Activated CD8-positive, alpha-beta T cell treated with anti-CD3 and anti-CD28 coated beads for 36 hours (primary cell): ENCODE results near the gene ZBTB38. TPM values are rescaled to one million over a fixed set of nuclear protein-coding genes. Genes with fewer than 3 reads are reported as not detected.

Source experiments
- ATAC-seq: fragments of 200-7000 bp; cut with Tn5 transposase; one replicate; pipeline ENCODE4 v1.10.0; 2021; ENCODE audit warnings: mild to moderate bottlenecking, moderate library complexity
- CTCF ChIA-PET: fragments of 350-600 bp; sonication (Branson Sonifier 250); formaldehyde crosslinking; loops from one replicate; lab custom pipeline; 2021; ENCODE audit warnings: antibody characterized with exemption; lab: Charles Lee
- POLR2A ChIA-PET: fragments of 350-600 bp; sonication (Branson Sonifier 250); formaldehyde crosslinking; loops from one replicate; lab custom pipeline; 2021; ENCODE audit warnings: antibody characterized with exemption; lab: Charles Lee
- DNase-seq: peaks from one replicate; pipeline ENCODE4 v3.0.0-alpha.2; 2020
- H3K27ac Mint-ChIP-seq: one replicate; pipeline ENCODE4 v1.8.0; 2021; ENCODE audit warnings: mild to moderate bottlenecking, mixed read lengths
- H3K27me3 Mint-ChIP-seq: one replicate; pipeline ENCODE4 v1.8.0; 2021; ENCODE audit warnings: mixed read lengths
- H3K36me3 Mint-ChIP-seq: one replicate; pipeline ENCODE4 v1.8.0; 2021; ENCODE audit warnings: low read depth, mixed read lengths
- H3K4me1 Mint-ChIP-seq: one replicate; pipeline ENCODE4 v1.8.0; 2021; ENCODE audit warnings: low read depth, mixed read lengths
- H3K4me3 Mint-ChIP-seq: one replicate; pipeline ENCODE4 v1.8.0; 2021; ENCODE audit warnings: mild to moderate bottlenecking, moderate library complexity, mixed read lengths
- H3K9me3 Mint-ChIP-seq: one replicate; pipeline ENCODE4 v1.8.0; 2021; ENCODE audit warnings: mixed read lengths
- CTCF ChIP-seq: fragments of 200-600 bp; IDR thresholded peaks from one replicate; pipeline ENCODE4 v1.8.0; 2022; ENCODE audit warnings: antibody characterized with exemption, mild to moderate bottlenecking
- intact Hi-C: fragments of 100-400 bp; cut with micrococcal nuclease; formaldehyde crosslinking; loops from one replicate; pipeline ENCODE4 v1.10.0; 2022
- total RNA-seq, 2 experiments: library from RNA; stranded (reverse); gene quantifications; one replicate each; pipeline ENCODE4 v1.2.3, GENCODE V29; 2021

Gene ZBTB38
- total RNA-seq, 2 experiments from 2014 or later, result 20.4 to 21.2 TPM

DNA sequence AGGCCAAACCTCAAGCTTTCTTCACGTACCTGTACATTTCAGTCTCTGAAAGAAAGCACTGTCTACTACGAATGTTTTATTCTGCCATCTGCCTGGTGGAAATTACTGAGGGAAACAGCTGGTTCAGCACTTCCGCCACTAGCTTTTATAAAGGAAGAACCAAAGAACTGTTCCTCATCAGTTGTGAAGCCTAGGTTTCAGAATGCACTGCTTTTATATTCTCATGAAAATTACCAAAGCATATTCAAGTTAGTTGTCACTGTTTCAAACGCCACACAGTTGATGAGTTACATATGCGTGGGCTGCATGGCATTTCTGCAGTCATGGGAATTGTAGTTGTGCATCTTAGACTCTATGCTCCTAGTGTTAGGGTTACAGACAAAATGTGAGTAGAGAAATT is 21.5 kb upstream of the ZBTB38 start:
- ATAC-seq, result no peak
- no peak for DNase-seq
- H3K27ac Mint-ChIP-seq, result no peak overlapping the region
- H3K4me3 Mint-ChIP-seq, result no peak overlapping the region
- no peaks in the 10 kb centered on the region for H3K27me3 Mint-ChIP-seq
- peaks cover 2% of the 10 kb centered on the region for H3K9me3 Mint-ChIP-seq
- TF ChIP-seq CTCF, result no peak
- ChIA-PET POLR2A (no interaction called here), CTCF (interaction anchor here (1.2 kb wide), 1 partner anchor 14 kb away, joined by 4 read pairs; no protein-coding TSS in a partner anchor)
- intact Hi-C loops, result no loop called here
- no peaks in the 10 kb centered on the region for H3K4me1 Mint-ChIP-seq
- H3K36me3 Mint-ChIP-seq, result no peaks in the 10 kb centered on the region

DNA sequence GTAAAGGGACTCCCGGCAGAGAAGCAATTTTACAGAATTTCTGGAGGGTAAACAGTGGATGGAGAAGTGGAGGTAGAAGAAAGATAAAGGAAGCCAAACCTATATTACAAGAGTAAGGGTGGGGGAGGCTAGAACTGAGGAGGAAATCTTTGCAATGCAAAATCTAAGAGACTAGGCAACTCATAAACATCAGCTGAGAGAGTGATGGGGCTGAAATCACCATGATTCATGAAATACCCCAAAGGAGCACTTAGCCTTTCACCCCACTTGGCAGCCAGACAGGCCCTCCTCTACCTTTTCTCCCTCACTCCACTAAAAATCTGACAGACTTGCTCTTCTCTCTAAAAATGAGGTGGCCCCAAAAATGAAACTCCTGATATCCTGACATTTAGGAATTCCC is 19.5 kb upstream of the ZBTB38 start:
- CTCF ChIA-PET, result interaction anchor here (1.2 to 2.4 kb wide), 4 partner anchors 12 to 110 kb away, joined by 3 to 9 read pairs (median 6); no protein-coding TSS in a partner anchor
- ATAC-seq (no peak), DNase-seq (no peak)
- H3K4me3 Mint-ChIP-seq, result no peak overlapping the region
- H3K9me3 Mint-ChIP-seq, result peaks cover 2% of the 10 kb centered on the region
- no peaks in the 10 kb centered on the region for H3K36me3 Mint-ChIP-seq
- no peak for TF ChIP-seq CTCF
- POLR2A ChIA-PET, result no interaction called here
- no peaks in the 10 kb centered on the region for H3K27me3 Mint-ChIP-seq
- intact Hi-C loops, result no loop called here
- H3K27ac Mint-ChIP-seq, result no peak overlapping the region
- no peaks in the 10 kb centered on the region for H3K4me1 Mint-ChIP-seq

GRCh38 chr3:141349711-141350110 is 18.6 kb upstream of the ZBTB38 start:
- no peaks in the 10 kb centered on the region for H3K36me3 Mint-ChIP-seq
- ChIA-PET POLR2A (no interaction called here), CTCF (interaction anchor here (1.4 to 2.4 kb wide), 2 partner anchors 11 to 110 kb away, joined by 5 to 9 read pairs; no protein-coding TSS in a partner anchor)
- intact Hi-C loops, result no loop called here
- no peak for TF ChIP-seq CTCF
- DNase-seq (no peak), ATAC-seq (no peak)
- no peak overlapping the region for H3K4me3 Mint-ChIP-seq
- H3K27ac Mint-ChIP-seq, result no peak overlapping the region
- H3K9me3 Mint-ChIP-seq, result peaks cover 2% of the 10 kb centered on the region
- no peaks in the 10 kb centered on the region for H3K27me3 Mint-ChIP-seq
- no peaks in the 10 kb centered on the region for H3K4me1 Mint-ChIP-seq

DNA sequence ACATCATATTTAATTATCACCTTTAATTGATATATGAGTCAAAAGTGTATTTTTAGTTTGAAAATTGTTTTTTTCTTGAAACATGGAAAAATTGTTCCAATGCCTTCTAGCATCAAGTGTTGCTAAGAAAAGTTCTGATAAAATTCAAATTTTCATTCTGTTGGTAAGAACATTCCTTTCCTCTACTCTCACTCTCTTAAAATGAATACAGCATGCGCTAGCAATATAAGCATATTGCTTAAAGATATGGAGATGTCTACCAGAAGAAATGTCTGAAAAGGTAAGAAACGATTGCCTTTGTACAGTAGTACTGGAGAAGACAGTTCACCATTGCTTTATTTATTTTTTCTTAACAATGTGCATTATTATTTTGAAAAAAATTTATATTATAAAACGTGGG is 17.6 kb upstream of the ZBTB38 start:
- no peak for DNase-seq
- Mint-ChIP-seq H3K4me1 (no peaks in the 10 kb centered on the region), H3K9me3 (peaks cover 2% of the 10 kb centered on the region), H3K4me3 (no peak overlapping the region), H3K27ac (no peak overlapping the region), H3K36me3 (no peaks in the 10 kb centered on the region), H3K27me3 (no peaks in the 10 kb centered on the region)
- no peak for TF ChIP-seq CTCF
- CTCF ChIA-PET, result interaction anchor here (1.6 to 2.3 kb wide), 2 partner anchors 10 to 43 kb away, joined by 3 to 12 read pairs; no protein-coding TSS in a partner anchor
- no peak for ATAC-seq
- POLR2A ChIA-PET, result no interaction called here
- intact Hi-C loops, result no loop called here

GRCh38 chr3:141352262-141352984 is 15.9 kb upstream of the ZBTB38 start:
- H3K4me1 Mint-ChIP-seq, result no peaks in the 10 kb centered on the region
- CTCF ChIA-PET, result interaction anchor here (1.5 to 2.3 kb wide), 5 partner anchors 9 to 100 kb away, joined by 3 to 12 read pairs (median 7); no protein-coding TSS in a partner anchor
- intact Hi-C loops, result no loop called here
- H3K27ac Mint-ChIP-seq, result no peak overlapping the region
- no peak for TF ChIP-seq CTCF
- no peaks in the 10 kb centered on the region for H3K27me3 Mint-ChIP-seq
- DNase-seq (no peak), ATAC-seq (no peak)
- H3K36me3 Mint-ChIP-seq, result no peaks in the 10 kb centered on the region
- peaks cover 2% of the 10 kb centered on the region for H3K9me3 Mint-ChIP-seq
- POLR2A ChIA-PET, result interaction anchor here (0.9 kb wide), 1 partner anchor 41 kb away, joined by 3 read pairs; no protein-coding TSS in a partner anchor
- H3K4me3 Mint-ChIP-seq, result no peak overlapping the region
